DMS114 treated with DMSO at 0.1 percent for 48 hours (cell line): Measurements from ENCODE around the gene MMEL1.
"Not testable (repeated sequence)": the region's sequence is repeated elsewhere in the genome, so short reads cannot be mapped to it uniquely, and the experiment has no call there.

Experiments
- DNase-seq: peaks from one replicate; lab custom pipeline; 2025; ENCODE audit not compliant: unreplicated experiment; lab: John Stamatoyannopoulos, UW

The MMEL1 gene

GRCh38 chr1:2575801-2576663, 56.8 kb downstream of the MMEL1 start:
- DNase-seq = no peak

DNA sequence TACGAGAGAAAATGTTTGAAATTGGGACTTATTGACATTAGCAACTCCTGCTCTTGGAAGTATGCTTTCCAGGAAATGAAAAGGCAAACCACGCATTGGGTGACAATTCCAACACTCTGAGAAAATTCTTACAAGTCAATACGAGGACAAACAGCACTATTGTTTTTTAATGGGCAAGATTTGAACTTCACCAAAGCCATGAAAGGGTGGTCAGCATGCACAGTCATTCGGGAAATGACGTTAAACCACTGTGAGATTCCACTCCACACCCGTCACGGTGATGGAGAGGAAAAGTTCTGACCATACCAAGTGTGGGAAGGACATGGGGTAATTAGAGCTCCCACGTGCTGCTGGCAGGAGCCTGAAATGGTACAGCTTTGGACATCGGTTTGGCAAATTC, 58.5 kb downstream of the MMEL1 start:
- DNase-seq = no peak

DNA sequence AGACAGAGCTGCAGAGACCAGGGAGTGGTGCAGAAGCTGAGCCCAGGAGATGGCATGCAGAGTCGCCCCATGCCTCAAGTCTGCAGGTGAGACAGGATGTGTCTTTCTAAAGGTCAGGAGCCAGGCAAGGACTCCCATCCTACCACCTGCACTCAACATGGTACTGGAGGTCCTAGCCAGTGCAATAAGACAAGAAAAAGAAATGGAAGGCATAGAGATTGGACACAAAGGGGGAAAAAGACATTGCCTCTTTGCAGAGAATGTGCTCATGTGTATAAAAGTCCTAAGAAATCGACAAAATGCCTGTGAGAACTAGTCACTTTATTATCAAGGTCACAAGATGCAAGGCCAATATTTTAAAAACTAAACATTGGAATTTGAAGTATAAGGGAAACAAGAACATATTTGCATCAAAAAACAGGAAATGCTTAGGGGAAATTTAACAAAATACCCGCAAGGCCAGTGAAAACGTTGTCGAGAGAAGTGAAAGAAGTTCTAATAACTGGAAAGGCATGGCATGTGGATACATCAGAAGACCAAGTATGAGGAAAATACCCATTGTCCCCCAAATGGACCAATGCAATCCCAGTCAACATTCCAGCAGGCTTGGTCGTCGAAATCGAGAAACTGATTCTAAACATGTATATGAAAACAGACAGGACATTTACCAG, 59.4 kb downstream of the MMEL1 start:
- DNase-seq = no peak

DNA sequence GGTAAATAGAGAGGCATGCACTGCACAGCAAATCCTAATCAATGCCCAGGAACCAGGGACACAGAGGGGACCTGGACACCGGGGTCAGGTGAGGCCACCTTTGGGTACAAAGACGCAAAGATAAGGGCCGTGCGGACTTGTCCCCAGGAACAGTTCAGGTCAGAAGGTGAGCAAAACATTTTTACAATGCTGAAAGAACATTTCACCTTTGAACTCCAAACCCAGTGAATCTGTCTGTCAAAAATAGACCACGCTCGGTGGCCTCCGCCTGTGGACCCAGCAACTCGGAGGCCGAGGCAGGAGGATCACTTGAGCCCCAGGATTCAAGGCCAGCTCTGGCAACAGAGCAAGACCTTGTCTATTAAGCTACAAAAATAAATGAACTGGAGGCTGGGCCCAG, 61.5 kb downstream of the MMEL1 start:
- DNase-seq = no peak

GRCh38 chr1:2570332-2570731, 62.5 kb downstream of the MMEL1 start:
- DNase-seq = no peak

DNA sequence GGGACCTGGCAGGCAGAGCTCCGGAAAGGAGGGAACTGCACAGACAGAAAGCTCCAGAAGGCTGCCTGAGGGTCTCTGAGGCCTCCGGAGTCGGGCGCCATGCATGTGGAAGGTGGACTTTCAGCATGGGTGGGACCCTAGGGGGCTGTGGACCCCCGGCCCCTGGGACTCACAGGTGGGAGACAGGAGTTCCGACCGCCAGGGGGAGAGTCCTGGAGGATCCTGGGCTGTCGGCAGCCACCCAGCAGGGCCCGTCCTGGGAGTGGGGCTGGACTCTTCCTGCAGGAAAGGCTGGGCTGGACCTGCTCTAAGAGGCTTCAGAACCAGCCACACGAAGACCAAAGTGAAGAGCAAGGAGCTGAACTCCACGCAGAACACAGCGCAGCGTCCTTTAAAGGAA, 63.1 kb downstream of the MMEL1 start:
- DNase-seq = not testable (repeated sequence)

GRCh38 chr1:2569060-2569459, 63.8 kb downstream of the MMEL1 start:
- no peak for DNase-seq

DNA sequence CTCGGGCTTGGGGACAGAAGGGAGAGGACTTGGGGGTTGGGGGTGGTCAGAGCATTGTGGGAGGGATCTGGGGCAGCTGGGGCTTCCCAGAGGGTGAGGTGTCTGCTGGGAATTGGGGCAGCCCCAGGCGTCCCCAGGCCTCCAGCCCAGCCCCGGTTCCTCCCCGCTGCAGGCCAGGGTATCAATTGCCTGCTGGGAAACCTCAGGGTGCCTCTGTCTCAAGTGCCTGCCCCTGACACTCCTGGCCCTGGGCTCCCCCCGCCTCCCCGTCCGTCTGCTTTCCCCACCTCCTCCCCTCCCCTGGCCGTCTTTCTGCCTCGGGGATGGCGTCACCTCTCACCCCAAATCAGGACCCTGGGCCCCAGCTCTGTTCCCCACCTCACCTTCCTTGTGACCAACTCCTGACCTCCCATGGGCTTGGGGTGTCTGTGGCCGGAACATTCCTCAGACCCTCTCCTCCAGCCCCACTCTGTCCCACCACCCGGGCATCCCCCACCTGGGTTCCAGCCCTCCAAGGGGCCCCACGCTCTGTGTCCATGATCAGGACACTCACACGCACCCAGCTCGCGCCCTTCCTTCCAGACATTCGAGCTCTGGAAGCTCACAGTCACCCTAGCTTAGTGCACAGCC, 64.5 kb downstream of the MMEL1 start:
- not testable (repeated sequence) for DNase-seq

DNA sequence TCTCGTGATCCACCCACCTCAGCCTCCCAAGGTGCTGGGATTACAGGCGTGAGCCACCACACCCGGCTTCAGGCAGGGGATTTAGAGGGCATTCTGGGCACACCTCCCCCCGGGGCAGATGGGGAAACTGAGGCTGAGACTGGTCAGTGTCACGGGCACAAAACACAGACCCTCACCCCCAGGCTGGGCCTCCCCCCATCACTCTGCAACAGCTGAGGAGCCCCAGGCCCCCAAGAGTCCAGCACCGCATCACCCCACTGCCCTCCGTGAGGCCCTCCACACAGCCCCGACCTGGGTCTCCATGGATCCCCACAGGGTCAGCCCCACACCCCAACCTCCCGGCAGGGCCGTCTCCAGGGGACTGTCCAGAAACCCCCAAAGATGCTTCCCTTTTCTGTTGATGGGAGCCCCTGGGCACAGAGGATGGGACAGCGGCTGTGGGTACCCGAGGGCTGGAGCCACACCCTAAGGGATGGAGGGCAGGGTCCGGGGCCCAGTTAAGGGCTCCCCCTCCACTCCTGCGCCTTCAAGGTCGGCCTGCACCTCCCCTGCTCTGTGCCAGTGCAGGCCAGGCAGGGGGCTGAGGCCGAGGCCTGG, 65.6 kb downstream of the MMEL1 start:
- no peak for DNase-seq

DNA sequence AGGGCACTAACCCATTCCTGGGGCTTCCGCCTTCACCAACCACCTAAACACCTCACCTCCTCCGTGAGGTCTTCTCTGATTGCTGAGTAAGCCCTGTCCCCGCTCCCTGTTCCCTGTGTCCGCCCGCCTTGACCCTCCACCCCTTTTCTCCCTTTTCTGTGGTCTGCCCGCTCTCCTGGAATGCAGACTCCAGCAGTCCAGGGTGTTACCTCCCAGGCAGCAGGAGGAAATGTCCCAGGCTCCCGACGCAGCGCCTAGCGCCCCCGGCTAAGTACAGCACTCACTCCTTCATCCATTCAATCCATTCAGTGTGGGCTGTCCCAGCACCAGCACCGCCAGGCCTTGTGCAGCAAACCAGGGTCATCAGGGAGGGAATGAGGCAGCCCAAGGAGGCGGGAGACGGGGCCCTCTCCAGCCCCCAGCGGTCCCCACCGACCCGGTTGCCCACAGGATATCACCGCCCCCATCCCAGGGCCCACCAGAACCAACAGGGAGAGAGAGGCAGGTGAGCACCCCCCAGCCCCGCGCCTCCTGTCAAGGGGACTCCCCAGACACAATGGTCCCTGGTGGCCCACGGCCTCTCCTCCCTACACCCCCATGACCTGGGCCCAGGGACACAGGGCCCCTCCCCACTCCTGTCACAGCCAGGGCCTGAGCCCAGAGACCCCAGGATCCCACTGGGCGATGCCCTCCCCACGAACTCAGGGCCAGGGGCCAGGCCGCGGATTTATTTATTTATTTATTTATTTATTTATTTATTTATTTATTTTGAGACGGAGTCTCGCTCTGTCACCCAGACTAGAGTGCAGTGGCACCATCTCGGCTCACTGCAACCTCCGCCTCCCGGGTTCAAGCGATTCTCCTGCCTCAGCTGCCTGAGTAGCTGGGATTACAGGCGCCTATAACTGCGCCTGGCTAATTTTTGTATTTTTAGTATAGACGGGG, 66.4 kb downstream of the MMEL1 start:
- no peak for DNase-seq

GRCh38 chr1:2564815-2565374, 67.9 kb downstream of the MMEL1 start:
- no peak for DNase-seq

GRCh38 chr1:2564006-2564814, 68.6 kb downstream of the MMEL1 start:
- DNase-seq = no peak

GRCh38 chr1:2563205-2563604, 69.6 kb downstream of the MMEL1 start:
- DNase-seq = no peak

DNA sequence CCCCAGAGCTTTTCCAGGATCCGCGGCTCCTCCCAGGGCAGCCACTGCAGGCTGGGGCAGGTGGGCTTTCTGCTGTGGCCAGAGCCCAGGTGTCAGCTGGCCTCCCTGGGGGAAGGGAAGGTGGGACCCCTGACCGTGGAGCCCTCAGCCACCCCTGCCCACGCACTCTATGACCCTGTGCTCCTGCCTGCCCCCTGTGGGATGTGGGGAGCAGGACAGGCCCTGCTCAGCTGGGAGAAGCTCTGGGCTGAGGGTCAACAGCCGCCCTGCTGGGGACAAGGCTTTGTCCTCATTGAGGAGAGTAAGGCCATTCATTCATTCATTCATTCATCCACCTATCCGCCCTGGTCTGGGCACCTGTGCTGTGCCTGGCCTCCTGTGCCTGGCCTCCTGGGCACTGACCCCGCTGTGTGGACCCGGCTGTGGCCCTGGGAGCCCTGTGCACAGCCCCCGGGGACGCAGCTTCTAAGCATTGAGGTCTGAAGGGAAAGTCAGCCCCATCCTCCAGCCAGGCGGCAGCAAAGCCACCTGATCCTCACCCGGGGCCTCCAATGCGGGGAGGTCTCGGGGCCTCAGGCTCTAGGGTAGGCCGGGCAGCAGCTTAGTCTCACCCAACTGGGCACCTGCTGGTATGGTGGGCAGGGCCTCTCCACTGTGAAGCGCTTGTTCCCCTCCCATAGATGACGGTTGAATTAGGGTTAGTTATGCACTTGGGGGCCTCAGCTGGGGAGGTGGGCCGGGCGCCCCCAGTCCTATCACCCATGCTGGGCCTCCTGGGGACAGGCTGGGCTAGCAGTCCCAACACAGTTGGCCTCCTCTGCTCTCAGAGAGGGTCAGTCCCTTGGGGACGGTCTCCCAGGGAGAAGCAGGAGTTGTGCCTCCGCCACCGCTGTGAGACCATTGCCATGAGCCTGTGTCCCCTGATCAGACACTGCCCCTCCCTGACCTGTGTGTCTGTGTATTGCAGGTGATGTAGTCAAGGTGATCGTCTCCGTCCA, 70.6 kb downstream of the MMEL1 start:
- no peak for DNase-seq

- no peak for DNase-seq
Measured at GRCh38 chr1:2561446-2561845, 71.4 kb downstream of the MMEL1 start.

GRCh38 chr1:2560299-2561073, 72.3 kb downstream of the MMEL1 start:
- no peak for DNase-seq

DNA sequence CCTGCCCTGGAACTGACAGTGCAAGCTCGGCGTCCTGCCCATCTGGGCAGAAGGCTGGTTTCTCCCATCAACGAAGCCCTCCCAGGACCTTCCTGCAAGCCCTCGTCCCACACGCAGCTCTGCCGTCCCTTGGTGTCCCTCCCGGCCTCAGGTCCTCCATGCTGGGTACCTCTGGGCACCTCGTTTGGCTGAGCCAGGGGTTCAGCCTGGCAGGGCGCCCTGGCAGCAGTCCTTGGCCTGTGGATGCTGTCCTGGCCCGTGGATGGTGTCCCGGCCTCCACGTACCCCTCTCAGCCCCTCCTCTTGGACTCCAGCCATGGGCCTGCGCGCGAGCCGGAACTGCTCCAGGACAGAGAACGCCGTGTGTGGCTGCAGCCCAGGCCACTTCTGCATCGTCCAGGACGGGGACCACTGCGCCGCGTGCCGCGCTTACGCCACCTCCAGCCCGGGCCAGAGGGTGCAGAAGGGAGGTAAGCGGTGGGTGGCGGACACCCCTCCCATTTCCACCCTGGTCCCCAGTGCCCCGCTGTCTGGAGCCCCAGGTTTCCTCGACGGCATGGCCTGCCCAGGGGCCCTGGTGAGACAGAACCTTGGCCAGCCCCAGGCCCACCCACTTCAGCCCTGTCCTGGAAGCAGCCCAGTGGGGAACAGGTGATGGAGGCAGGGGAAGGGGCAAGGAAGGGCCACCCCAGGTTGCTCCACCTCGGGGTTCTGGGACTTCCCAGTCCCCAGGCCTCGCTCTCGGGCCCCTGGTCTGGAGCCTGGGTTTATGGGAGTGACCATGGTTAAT, 73.1 kb downstream of the MMEL1 start:
- DNase-seq = no peak
